ENCODE results near the gene PRKRIP1. TPM values are rescaled to one million over a fixed set of nuclear protein-coding genes. Genes with fewer than 3 reads are reported as not detected.
"Not testable (repeated sequence)": the region's sequence is repeated elsewhere in the genome, so short reads cannot be mapped to it uniquely, and the experiment has no call there.

Gene PRKRIP1
- total RNA-seq, 1 donor from 2014 or later = 13.8 TPM

DNA sequence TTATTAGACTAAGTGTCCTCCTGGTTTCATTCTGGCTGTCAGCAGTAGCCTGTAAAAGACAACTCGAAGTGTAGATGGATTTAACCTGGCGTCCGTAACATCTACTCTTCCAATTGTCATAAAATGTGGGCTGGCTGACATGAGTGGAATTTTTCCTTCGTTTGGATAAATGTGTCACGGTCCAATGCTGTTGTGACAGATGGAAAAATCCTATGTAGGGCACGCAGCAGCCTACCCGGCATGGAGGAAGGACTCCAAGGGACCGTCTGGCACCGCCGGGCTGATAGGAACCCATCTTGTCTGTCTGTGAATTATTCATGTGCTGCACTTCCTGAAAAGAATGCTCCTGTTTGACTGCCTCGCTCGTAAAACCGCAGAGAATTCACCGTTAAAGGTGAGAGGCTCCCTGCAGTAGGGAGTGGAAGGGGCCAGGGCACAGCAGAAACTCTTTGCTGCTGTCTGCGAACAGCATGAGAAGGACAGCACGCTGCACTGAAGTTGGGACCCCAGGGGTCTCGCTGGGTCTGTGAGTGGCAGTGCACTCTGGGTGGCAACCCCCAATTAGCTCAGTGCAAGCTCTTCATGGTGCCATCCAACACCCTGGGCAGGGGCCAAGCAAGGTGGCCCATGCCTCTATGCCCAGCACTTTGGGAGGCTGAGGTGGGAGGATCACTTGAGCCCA, 35.6 kb downstream of the PRKRIP1 start:
- no peak for DNase-seq (ENCODE audit: low read depth, low spot score)

DNA sequence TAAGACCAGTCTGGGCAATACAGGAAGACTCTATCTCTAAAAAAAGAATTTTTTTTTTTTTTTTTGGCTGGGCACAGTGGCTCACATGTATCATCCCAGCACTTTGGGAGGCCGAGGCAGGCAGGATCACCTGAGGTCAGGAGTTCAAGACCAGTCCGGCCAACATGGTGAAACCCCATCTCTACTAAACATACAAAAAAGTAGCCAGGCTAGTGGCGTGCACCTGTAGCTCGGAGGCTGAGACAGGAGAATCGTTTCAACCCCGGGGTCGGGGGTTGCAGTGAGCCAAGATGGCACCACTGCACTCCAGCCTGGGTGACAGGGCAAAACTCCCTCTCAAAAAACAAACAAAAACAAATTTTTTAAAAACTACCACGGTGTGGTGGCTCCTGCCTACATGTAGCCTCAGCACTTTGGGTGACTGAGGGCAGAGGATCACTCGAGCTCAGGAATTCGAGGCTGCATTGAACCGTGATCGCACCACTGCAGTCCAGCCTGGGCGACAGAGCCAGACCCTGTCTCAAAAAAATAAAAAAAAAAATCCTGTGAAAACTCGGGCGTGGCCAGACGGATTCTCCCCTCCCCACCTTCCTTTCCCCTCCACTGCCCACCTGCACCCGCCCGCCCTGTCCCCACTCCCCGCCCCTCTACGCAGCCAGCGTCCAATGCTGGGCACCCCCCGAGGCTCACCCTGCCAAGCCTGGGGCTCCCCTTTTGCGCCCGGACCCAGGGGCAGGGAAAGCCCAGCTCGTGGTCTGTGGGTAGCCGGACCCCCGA, 36.5 kb downstream of the PRKRIP1 start:
- no peak for DNase-seq (ENCODE audit: low read depth, low spot score)

DNA sequence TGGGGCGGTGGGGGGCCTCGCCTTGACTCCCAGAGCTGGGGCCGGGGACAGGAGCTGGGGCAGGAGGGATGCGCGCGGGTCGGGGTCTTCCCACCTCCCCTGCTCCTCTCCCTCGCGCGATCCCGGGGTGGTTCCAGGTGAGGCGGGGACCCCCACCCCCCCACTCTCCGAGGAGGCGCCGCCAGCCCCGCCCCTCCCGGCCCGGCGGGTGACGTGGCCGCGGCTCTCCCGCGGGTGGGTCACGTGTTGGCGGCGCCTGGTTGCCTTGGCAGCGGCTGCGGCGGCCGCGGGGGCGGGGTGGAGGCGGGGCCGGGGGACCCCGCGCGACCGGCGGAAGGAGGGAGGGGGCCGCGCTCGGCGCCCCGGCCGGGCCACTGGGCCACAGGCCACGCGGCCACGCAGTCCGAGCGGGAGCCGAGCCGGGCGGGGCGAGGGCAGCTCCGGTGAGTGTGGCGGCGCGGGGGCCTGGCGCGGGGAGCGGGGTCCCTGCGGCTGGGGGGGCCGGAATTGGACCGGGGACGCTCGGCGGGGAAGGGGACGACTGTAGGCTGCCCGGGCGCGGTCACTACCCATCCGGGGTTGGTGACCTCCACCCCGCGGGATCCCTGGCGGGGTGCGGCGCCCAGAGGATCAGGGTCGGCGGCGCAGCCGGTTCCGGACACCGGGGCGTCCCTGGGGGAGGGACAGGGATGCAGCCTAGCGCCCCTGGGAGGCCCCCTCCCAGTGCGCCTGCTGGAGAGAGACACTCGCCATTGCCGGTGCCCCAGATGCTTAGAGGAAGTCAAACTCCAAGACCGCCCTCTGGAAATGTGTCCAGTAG, 37.3 kb downstream of the PRKRIP1 start, which contains the start of gene ORAI2:
ORAI2 (plus strand) TSS at position 357 of the 820 bp plus-strand sequence. CDS start 5,382 bp downstream, outside the sequence.
- no peak for DNase-seq (ENCODE audit: low read depth, low spot score)

DNA sequence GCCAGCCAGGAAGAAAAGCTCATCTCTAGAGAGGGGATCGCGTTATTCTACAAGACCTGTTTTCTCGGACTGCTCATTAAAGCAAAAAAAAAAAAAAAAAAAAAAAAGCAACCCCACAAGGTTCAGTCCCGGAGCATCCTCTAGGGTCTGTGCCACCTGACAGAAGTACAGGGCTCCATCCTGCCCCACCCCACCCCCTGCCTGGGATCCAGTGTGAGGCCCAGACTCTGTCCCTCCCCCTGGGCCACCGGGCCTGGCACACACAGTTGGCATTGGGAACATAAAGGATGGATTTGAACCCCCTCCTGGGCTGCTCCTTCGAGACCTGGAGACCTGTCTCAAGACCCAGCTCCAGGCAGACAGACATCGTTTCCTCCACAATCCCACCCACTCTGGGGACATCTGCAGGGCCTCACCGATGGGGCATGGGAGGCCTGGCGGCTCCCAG, 37.9 kb downstream of the PRKRIP1 start:
- DNase-seq (ENCODE audit: low read depth, low spot score) = no peak

DNA sequence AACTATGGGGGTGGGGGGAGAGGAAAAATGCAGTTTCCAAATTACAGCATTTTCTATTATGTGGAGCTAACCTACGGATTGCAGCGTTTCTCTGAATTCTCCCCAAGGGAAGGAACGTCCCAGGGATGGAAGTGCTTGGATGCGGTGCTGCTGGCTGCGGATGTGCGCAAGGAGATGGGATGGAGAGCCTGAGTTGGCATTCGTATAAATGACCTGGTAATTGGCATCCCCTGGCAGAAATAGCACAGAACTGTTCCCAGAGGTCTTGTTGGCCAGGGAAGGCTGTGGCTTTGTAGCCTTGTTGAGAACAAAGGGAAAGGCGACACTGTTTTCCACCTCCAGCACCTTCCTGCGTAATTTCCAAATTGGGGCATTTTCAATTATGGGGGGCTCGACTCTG, 40.0 kb downstream of the PRKRIP1 start:
- no peak for DNase-seq (ENCODE audit: low read depth, low spot score)

DNA sequence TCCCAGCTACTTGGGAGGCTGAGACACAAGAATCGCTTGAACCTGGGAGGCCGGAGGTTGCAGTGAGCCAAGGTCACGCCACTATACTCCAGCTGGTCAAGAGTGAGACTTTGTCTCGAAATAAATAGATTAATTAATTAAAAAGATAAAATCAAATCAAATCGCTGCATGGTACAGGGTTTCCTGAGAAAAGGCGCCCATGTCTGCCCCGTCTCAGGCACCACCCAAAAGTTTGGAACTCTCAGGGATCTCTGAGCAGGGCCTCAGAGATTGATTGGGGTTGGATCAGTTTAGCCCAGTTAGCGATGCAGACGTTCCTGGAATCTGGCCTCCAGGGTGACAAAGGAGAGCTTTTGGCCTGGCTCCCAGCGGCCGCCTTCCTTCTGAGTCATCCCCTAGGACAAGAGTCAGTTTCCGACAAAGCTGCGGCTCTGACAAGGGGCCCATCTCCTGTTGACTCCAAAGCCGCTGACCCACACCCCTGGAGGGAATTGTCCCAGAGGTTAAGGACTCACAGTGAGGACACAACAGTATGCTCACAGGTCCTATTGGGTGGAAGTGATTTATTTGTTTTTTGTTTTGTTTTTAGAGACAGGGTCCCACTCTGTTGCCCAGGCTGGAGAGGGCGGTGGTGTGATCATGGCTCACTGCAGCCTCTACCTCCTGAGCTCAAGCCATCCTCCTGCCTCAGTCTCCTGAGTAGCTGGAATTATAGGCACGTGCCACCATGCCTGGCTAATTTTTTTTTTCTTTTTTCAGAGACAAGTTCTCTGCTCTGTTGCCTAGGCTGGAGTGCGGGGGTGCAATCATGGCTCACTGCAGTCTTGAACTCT, 44.0 kb downstream of the PRKRIP1 start:
- DNase-seq (ENCODE audit: low read depth, low spot score) = peak; percentile 67

DNA sequence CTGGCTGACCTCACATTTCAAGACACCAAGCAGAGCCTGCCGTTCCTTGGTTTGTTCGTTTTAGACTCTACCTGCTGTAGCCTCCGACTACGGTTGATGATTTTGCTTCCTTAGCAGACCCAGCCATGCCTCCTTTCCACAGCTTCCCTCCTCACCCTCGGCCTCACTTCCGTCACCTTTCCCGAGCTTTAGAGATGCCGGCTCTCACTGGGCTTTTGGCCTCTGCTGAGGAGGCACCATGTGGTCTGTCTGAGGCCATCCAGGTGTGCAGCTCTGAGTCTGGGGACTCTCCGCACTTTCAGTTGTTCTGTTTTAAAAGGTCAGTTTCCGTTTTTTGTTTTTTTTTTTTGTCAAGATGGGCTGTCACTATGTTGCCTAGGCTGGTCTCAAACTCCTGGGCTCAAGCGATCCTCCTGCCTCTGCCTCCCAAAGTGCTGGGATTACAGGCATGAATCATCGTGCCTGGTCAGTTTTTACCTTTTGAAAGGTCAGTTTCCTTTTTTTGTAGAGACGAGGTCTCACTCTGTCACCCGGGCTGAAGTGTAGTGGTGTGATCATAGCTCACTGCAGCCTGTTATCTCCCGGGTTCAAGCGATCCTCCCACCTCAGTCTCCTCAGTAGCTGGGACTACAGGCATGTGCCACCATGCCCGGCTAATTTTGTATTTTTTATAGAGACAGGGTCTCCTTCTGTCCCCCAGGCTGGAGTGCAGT, 49.0 kb downstream of the PRKRIP1 start:
- no peak for DNase-seq (ENCODE audit: low read depth, low spot score)

DNA sequence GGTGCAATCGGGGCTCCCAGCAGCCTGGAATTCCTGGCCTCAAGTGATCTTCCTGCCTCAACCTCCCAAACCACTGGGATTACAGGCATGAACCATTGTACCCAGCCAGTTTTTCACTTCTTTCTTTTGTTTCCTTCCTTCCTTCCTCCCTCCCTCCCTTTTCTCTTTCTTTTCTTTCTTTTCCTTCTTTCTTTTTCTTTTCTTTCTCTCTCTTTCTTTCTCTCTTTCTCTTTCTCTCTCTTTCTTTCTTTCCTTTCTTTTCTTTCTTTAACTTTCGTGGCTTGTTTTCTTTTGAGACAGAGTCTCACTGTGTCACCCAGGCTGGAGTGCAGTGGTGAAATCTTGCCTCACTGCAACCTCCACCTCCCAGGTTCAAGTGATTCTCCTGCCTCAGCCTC, 49.5 kb downstream of the PRKRIP1 start:
- DNase-seq (ENCODE audit: low read depth, low spot score) = no peak

DNA sequence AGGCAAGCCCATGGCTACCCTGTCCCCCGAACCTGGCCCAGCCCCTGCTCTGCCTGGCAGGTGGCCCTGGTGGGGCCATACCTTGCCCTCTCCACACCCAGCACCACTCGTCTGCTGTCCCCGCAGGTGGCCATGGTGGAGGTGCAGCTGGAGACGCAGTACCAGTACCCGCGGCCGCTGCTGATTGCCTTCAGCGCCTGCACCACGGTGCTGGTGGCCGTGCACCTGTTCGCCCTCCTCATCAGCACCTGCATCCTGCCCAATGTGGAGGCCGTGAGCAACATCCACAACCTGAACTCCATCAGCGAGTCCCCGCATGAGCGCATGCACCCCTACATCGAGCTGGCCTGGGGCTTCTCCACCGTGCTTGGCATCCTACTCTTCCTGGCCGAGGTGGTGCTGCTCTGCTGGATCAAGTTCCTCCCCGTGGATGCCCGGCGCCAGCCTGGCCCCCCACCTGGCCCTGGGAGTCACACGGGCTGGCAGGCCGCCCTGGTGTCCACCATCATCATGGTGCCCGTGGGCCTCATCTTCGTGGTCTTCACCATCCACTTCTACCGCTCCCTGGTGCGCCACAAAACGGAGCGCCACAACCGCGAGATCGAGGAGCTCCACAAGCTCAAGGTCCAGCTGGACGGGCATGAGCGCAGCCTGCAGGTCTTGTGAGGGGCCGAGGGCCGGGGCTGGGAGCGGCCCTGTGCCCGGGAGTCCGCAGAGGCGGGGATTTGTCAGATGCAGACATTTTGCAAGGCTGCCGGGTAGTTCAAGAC, 50.4 kb downstream of the PRKRIP1 start:
- DNase-seq (ENCODE audit: low read depth, low spot score) = no peak

DNA sequence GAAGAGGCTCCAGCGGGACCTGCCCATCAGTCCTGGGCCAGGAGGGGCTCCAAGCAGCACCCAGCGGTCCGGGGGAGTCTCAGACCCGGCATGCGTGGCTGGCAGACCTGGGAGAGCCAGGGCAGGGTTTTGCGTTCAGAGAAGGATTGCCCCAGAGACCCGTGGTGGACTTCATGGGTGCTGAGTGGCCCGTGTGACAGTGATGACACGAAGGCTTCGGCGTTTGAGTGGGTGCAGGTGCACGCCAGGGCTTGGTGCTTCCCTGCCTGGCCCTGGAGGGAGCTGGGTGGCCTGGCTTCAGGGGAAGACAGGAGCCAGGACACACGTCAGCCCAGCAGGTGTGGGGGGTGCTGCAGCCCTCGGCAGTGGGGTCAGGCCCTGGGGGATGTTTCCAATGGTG, 51.1 kb downstream of the PRKRIP1 start:
- DNase-seq (ENCODE audit: low read depth, low spot score) = no peak

DNA sequence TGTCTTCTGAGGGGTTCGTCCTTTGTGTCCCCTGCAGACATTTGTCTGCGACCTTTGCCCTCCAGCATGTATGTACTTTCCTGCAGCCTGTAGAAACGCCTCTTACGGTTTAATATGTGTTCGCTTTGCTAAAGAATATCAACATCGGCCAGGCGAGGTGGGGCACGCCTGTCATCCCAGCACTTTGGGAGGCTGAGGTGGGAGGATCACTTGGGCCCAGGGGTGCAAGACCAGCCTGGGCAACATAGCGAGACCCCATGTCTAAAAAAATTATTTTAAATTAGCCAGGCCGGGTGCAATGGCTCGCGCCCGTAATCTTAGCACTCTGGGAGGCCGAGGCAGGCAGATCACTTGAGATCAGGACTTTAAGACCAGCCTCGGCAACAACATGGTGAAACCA, 53.0 kb downstream of the PRKRIP1 start:
- no peak for DNase-seq (ENCODE audit: low read depth, low spot score)

DNA sequence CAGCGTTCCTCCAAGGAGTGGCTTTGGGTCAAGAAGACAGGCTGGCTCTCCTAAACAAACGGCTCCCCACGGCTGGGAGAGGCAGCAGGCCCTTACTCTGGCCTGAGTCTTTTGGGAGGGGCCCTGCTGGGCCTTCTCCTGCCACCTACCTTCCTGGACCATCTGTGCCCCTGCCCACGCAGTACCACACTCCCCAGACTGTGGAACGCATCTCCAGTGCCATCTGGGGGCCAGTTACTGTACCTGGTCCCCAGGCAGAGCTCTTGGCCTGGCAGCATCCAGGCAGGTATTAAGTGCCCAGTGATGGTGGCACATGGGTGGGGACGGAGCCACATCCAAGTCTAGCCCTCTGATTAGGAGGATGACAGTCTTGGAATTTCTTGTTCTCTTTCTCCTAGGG, 54.1 kb downstream of the PRKRIP1 start:
- no peak for DNase-seq (ENCODE audit: low read depth, low spot score)

DNA sequence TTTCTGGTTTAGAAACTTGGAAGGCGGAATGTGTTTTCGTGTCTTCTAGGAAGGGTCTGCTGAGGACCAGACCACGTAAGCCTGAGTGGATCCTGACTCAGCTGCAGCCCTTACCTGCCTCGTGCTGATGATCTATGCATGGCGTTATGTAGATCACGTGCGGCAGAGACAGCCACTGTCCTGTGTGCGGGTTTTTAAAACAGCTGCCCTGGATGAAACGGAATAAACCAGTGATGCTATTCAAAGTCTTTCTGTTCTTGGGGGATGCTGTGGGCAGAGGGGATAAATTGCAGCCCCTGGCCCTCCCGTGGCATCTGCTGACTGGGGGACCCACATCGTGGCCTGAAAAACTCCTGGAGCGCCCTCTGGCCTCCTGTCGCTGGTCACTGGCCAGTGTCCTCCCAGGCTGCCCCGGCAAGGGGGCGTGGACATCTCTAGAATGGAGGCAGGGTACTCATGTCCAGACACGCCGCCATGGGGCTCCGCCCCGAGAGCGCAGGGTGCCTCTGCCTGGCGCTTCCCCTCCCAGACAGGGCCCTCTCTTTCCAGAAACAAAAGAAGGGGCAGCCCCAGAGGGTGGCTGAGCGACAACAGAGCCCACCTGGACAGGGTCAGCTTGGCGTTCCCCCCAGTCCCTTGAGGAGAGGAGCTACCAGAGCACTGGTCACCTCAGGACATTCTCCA, 55.4 kb downstream of the PRKRIP1 start:
- DNase-seq (ENCODE audit: low read depth, low spot score) = no peak

DNA sequence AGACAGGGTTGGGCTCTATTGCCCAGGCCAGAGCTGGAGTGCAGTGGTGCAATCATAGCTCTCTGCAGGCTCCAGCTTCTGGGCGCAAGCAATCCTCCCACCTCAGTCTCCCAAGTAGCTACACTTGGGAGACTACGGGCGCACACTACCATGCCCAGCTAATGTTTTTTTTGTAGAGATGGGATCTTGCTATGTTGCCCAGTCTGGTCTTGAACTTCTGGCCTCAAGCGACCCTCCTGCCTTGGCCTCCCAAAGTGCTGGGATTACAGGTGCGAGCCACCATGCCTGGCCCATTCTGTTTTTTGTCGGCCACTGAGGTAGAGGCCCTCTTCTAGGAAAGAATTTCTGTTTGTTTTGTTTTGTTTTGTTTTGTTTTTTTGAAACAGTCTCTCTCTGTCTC, 56.3 kb downstream of the PRKRIP1 start:
- DNase-seq (ENCODE audit: low read depth, low spot score) = no peak

DNA sequence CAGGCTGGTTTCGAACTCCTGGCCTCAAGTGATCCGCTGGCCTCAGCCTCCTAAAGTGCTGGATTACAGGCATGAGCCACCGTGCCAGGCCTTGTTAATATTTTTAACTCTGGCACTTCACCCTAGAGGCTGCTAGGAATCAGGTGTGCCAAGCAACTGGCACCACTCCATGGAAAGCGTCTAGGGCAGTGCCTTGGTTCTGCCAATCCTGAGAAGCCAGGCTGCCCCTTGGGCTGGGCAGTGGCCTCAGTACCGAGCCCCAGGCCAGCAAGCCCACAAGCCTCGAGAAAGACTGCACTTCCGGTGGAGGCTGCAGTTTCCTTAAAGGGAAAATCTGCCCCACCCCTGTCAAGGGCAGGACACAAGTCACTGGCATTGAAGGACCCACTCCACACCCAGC, 57.2 kb downstream of the PRKRIP1 start:
- no peak for DNase-seq (ENCODE audit: low read depth, low spot score)

DNA sequence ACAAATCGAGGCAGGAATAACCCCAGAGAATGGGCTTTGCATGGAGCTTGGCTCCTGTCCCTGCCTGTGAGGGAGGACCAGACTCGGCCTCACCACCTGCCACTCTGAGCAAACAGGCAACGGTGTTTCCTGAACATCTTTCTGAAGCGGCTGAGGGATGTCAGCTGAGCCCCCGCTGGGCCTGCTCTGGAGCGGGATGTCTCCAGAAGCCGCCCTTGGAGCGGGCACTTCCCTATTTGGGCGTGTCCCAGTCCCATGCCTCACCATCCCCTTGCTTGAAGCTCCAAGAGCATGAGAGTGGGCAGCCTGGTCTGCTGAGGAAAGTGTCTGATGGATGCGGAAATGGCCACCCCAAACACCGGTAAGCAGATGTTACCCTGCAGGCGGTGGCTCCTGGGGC, 58.3 kb downstream of the PRKRIP1 start:
- DNase-seq (ENCODE audit: low read depth, low spot score) = no peak

DNA sequence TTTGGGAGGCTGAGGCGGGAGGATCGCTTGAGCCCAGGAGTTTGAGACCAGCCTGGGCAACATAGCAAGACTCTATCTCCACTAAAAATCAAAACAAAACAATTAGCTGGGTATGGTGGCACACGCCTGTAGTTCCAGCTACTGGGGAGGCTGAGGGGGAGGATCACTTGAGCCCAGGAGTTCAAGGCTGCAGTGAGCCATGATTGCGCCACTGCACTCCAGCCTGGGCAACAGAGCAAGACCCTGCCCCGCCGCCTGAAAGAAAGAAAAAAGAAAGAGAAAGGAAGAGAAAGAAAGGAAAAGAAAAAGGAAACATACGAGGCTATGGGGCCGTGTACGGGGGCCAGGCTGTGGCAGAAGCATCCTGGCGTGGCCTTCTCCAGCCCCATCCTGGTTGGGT, 58.8 kb downstream of the PRKRIP1 start:
- not testable (repeated sequence) for DNase-seq (ENCODE audit: low read depth, low spot score)

DNA sequence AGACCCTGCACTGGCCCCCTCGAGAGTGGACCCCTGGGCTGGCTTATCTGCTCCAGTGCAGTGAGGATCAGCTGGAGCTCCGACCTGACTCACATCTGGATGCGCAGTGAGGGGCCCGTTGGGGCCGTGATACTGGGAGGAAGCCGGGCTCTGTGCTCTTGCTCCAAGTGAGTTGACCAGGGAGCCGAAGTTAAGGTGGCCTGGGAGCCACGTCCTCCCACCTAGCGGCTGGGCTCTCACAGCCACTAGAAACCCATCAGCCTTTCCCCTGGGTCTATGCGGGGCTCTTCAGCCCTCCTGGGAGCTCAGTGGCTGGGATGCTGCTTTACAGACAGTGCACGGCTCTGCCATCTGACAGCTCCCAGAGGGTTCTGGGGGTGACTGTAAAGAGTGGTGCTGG, 59.4 kb downstream of the PRKRIP1 start:
- no peak for DNase-seq (ENCODE audit: low read depth, low spot score)

DNA sequence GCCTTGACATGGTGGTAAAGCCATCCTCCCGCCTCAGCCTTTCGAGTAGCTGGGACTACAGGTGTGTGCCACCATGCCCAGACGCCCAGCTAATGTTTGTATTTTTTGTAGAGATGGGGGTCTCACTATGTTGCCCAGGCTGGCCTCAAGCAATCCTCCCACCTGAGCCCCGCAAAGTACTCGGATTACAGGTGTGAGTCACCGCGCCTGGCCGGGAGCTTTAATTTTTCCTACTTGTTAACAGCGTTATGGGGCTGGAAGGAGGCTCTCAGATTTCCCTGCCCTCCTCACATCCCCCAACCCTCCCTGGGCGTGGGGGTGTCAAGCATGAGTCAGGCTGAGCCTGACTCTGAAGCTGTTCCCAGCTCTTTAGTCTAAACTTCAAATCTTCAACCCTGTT, 60.2 kb downstream of the PRKRIP1 start:
- DNase-seq (ENCODE audit: low read depth, low spot score) = no peak

All from pulmonary artery endothelial cell (primary cell).